GM21360 (cell line): ENCODE data around the gene SH2D5.

Source experiments
- ATAC-seq: cut with Tn5 transposase; IDR thresholded peaks from one replicate; pipeline ENCODE4 v1.9.1; 2021; ENCODE audit warnings: mild to moderate bottlenecking, moderate library complexity; ENCODE audit not compliant: unreplicated experiment

SH2D5 gene

DNA sequence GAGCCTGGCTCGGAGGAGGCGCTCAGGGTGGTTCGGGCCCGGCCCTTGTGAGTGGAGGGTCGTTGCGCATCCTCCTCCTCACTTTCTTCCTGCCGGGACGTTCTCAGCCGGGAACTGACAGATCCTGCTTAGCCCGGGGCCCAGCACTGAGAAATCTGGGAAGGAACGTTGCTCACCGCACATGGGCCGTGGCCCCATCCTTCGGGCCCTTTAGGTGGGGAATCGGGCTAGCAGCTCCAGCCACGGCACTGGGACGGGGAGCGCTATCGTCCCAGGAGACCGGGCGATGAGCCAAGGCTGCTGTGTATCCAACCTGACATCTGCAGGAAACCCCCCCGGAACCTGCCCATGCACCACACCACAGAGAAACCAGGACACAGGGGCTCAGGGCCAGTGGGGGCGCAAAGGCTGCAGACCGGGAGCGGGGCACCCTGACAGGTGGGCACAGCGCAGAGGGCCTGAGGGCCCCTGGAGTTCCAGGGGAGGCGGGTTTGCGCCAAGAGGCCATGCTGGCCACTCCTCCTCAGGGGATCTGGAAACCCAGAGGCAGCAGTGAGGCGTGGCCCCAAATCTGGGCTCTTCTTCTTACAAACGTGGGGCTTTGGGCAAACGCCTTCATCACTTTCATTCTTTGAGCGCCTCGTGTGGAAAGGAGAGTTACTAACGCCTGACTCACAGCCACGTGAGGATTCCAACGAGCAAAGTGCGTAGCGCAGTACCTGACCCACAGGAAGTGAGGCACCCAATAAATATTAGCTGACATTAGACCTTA lies at the start of gene SH2D5:
TSS of gene SH2D5 (minus strand) at position 116 of the 772 bp plus-strand sequence. CDS start 4,659 bp downstream, outside the sequence.
- peak; percentile 63 for ATAC-seq

DNA sequence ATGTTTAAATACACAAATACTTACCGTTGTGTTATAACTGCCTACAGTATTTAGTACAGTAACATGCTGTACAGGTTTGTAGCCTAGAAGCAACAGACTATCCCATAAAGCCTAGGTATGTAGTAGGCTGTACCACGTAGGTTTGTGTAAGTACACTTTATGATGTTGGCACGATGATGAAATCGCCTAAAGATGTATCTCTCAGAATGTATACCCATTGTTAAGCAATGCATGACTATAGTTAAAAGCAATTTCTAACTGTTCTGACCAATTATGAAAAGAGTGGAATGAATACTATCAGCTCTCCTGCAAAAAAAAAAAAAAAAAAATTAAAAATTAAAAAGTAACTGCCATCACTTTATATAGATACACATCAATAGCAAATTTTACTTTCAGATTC lies 43.2 kb upstream of the SH2D5 start:
- ATAC-seq = no peak

DNA sequence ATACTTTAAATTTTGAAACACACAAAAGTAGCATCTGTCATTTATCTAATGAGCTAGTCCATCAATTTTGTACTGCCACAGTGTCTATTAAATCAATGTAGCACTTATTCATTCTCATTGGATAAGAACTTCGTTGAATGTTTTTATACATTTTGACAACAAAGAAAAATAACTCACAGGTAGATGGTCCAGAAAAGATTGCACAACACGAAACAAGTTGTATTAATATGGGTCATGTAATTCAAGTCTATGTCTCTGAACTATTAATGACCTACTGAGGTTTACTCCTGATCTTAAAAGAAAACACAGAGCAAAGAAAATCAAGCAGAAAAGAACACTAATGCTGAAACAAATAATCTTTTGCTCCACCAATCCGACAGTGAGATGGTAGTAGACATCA lies 39.3 kb upstream of the SH2D5 start:
- ATAC-seq = no peak

DNA sequence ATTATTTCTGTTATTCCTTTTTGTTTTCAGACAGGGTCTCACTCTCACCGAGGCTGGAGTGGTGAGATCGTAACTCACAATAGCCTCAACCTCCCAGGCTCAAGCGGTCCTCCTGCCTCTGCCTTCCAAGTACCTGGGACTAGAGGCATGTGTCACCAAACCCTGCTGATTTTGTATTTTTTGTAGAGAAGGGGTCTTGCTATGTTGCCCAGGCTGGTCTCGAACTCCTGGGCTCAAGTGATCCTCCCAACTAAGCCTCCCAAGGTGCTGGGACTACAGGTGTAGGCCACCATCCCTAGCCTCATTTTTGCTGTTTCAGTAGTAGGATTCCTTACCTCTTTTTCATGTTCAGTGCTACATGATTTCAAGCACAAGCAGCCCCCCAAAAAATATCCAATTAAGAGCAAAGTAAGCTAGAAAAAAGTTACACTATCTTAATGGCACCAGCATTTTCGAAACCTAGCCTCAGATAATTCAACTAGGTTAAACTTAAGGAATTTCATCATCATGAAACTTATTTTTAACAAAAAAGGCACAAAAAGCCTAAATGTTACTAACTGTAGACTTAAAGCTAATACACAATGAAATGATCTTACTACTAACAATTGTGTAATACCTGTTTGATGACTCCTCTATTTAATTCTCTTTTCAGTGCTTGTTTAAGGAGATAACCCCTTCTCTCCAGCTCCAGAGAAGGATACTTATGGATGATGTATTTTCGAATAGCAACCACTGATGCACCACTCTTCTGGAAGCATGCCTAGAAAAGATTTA lies 38.0 kb upstream of the SH2D5 start:
- ATAC-seq = no peak

DNA sequence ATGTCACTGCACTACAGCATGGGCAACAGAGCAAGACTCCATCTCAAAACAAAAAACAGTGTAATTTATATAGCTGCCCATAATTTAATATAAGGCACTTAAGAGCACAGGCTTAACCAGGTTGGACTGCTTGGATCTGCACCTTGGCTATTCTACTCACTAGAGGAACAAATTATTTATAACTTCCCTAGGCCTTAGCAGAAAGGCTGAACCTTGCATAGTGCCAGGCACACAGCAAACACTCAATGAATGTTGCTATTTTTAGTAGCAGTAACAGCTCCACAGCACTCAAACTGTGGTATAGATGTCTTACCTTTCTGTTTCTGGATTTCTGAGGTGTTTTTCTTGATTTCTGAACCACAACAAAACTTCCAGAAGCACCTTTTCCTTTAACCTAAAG lies 34.8 kb upstream of the SH2D5 start:
- ATAC-seq = no peak

DNA sequence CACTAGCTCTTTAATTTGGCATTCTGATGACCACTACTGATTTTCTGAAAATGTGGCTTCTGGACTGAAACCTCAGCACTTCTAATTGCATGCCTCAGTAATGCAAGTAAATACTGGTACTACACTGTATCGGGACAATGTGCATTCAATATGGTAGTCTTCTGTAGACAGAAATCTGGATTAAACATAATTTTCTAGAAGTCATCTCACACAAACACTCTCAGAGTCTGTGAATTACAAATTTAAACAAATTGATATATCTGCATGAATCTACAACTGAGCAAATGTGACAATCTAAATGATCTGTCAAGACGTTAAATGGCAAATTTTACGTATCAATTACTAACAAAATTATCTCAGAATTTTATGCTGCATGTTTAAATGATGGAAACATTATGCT lies 30.9 kb upstream of the SH2D5 start:
- ATAC-seq = no peak

DNA sequence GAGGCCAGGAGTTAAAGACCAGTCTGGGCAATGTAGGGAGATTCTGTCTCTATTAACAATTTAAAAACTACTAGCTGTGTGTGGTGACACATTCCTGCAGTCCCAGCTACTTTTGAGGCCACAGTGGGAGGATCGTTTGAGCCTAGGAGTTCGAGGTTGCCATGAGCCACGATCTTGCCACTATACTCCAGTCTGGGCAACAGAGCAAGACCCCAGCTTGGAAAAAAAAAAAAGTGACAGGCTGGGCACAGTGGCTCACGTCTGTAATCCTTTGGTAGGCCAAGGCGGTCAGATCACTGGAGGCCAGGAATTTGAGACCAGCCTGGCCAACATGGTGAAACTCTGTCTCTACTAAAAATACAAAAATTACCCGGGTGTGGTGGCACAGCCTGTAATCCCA lies 27.8 kb upstream of the SH2D5 start:
- no peak for ATAC-seq

DNA sequence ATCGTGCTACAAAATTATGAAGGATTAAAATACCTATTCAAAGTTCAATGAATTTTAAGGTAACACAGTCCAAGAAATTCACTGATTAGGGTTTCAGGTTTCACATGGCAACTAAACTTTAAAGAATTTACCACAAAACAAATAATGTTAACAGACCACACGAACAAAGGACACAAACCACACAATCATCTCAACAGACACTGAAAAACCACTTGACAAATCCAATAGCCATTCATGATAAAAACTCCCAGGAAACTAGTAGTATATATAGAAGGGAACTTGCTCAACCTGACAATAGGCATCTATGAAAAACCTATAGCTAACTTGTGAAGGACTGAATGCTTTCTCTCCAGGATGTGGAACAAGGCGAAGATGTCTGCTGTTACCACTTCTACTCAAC lies 21.1 kb upstream of the SH2D5 start:
- ATAC-seq = no peak

DNA sequence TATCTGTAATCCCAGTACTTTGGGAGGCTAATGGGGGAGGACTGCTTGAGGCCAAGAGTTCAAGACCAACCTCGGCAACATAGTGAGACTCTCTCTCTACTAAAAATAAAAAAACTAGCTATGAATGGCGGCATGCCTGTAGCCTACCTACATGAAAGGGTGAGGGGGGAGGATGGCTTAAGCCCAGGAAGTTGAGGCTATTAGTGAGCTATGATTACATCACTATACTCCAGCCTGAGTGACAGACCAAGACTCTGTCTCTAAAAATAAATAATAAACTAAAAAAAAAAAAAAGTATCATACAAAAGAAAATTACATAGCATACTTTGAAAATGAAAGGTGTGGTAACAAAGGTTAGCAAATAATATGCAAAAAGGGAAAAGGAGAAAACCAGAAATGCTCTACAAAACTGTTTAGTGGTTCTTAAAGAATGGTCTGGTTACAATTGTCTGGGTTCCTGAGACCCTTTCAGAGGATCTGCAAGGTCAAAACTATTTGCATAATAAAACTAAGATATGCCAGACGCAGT lies 19.0 kb upstream of the SH2D5 start:
- ATAC-seq = no peak

DNA sequence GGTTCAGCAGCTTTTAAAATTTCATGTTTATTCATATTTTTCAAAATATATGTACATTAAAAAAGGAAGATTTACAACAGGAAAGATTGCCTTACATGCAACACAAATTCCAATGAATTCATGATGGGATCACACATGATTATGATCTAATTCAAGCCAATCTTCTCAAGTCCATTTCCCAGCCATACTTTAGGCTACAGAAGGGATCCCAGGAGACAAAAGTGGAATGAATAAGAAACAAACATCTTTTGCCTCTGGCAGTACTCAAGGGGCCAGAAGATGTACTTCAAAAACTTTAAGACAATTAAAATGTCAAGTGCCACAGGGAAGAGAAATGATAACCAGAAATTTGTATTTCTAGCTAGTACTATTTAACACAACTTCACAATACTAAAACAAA lies 10.2 kb upstream of the SH2D5 start:
- no peak for ATAC-seq

DNA sequence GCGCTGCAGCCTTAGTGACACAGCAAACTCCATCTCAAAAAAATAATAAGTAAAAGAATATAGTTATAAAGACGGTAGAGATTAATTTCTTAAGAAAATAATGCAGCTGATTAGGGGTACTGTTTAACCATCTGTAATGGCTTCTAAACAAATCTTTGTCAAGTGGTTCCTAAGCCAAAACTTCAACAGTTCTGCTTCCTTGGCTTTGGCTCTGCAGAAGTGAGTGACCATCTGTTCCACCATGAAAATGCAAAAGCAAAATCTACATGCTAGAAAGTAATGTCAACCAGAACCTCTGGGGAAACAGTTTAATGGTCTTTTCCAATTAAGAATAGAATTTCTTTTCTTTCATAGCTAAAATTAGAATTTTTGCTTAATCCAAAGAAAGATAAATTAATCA lies 8.3 kb upstream of the SH2D5 start:
- ATAC-seq = no peak

DNA sequence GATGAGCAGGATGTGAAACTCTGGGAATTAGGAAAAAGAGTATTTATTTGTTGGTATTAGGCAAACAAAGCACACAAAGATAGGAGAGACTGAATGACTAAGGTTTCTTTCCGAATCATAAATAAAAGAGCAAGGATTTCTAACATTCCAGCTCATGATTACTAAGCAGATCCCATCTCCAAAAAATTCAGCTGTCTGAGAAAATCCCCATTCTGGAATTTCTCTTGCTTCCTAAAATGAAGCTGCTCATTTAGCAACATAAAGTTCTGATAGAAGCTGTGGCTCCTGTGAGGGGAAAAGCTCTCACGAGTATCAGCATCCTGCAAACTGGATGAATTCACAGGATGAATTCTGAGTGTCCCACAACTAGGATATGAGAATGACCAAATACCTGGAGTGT lies 6.7 kb upstream of the SH2D5 start:
- ATAC-seq = no peak

DNA sequence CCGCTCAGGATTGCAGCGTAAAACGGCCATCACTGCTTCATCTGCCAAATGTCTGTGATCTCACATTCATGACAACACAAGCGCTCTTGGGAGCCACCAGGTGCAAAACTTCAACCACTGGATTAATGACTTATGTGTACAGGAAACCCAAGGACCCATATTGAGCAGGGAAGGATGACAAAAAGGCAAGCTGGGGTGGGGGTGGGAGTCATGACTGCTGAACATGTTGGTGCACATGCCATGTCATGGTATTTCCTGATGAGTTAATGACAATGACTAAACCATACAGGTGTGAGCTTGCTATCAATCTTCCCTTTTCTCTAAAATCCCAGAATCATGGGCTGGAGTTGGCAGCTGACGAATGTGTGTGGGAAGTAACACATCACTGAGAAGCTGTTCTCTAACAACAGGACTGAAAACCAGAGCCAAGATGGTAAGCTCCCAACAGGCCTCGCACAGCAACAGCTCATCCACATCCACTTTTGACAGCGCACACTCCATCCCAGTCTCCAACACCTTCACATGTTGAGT lies 3.1 kb upstream of the SH2D5 start:
- no peak for ATAC-seq

DNA sequence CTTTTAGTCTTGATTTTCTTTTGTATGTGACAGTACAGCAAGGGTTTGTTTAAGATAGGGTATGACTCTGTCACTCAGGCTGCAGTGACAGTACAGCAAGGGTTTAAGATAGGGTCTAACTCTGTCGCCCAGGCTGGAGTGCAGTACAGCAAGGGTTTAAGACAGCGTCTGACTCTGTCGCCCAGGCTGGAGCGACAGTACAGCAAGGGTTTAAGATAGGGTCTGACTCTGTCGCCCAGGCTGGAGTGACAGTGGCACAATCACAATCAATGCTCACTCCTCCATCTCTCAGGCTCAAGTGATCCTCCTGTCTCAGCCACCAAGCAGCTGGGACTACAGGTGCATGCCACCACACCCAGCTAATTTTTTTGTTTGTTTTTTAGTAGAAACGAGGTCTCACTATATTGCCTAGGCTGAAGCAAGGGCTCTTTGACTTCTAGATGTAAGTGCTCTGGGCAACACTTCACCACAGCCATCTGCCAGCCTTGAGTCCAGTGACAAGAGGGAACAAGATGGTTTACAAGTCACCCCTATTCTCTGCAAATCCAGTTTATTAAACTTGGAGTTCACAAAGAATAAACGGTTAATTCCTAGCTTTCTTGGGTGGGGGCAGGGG lies 965 bp upstream of the SH2D5 start:
- ATAC-seq = no peak

DNA sequence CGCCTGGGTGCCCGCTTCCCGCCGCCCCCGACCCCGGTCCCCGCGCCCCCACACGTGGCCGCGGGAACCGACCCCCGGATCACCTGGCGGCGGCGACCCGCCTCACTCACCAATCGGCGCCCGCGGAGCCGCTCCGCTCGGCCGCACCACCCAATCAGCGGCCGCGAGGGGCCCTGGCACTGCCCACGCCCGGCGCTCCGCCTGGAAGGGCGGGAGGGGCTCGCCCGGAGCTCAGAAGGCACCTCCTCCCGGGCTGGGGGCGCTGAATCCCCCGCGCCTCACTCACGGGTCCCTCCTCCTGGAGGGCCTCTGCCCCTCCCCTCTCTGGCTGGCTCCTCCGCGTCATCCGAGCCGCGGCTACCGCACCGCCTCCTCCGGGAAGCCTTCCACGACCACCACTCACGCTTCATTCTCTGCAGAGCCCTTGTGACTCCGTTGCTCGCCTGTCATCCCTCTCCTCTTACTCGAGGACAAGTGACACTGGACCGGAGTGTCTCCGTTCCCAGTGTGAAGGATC lies 374 bp downstream of the SH2D5 start:
- ATAC-seq = no peak

DNA sequence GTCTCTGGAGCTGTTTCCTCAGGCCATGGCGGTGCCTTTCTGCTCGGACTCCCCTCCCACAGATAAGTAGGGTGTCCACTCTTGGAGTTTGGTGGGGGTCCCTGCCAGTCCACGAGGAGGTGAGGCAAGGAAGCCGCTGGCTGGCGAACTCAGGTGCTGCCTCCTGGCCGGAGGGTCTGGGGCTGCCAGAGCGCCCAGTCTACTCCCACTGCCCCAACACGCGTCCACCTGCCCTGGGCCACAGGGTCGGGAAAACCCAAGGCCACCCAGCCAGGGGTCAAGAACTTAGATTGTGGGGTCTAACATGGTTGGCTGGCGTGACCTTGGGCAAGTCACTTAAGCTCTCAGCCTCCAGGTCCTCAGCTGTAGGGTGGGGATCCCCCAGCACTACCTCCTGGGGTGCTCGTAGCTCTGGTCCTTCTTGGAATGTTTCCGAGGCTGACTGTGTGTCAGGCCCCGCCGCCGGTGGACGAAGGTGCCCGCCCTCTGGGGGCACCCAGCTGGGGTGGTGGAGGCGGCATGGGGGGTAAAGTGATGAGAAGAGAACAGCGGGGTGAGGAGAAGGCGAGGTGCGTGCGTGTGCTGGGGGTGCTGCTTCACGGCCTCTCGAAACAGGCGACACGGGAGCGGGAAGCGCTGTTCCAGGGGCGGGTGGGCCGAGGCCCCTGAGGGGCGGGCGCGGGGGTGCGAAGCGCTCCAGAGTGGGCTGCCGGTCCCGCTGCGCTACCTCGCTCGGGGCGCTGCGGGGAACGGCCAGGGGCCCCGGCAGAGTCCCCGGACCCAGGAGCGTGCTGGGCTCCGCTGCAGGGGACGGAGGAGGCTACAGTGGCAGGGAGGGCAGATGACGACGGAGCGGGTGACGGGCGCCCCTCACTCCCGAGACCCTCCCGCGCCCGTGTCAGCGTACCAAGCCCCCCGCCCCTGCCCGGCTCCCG lies 1.2 kb downstream of the SH2D5 start:
- ATAC-seq = no peak

DNA sequence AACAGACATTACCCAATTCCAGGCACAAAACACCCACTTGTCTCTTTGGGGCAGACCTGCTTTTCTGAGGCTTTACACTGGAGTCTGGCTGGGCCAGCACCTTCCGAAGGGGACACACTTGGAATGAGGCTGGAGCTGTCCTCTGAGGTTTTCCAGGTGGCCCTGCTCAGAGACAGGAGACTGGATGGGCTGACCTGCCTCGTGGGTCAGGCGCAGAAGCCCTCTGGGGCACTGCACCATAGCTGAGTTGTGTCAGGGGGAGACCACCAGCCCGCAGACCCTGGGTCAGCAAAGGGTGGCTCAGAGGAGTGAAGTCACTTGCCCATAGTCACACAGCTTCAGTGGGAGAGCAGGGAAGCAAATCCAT lies 1.8 kb downstream of the SH2D5 start:
- no peak for ATAC-seq

DNA sequence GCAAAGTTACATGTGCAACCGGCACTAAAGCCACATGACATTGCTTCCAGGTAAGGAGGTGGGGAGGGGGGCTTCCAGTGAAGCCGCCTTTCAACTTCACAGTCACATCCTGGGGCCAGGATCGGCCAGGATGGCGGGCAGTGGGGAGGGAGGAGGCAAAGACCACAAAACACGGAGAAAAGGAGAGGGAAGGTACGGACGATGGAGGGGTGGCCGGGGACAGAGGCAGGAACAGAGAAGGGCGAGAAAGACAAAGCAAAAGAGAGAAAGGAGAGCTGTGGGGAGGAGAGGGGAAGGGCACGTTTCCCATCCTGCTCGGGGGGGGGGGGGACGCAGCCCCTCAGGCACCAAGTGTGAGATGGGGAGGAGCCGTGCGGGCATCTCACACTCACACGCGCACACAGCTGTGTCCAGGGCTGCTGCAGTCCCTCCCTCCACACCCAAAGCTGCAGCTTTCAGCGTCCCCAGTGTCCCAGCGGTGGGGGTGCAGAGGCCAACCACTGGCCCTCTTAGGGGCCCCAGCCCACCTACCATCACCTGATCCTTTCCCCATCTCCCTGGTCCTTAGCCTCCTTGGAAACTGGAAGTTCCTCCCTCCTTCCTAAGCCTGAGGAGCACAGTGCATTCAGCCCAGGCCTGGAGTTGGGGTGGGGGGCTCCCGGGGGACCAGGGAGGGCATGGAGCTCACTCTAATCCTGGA lies 2.4 kb downstream of the SH2D5 start:
- ATAC-seq = no peak

DNA sequence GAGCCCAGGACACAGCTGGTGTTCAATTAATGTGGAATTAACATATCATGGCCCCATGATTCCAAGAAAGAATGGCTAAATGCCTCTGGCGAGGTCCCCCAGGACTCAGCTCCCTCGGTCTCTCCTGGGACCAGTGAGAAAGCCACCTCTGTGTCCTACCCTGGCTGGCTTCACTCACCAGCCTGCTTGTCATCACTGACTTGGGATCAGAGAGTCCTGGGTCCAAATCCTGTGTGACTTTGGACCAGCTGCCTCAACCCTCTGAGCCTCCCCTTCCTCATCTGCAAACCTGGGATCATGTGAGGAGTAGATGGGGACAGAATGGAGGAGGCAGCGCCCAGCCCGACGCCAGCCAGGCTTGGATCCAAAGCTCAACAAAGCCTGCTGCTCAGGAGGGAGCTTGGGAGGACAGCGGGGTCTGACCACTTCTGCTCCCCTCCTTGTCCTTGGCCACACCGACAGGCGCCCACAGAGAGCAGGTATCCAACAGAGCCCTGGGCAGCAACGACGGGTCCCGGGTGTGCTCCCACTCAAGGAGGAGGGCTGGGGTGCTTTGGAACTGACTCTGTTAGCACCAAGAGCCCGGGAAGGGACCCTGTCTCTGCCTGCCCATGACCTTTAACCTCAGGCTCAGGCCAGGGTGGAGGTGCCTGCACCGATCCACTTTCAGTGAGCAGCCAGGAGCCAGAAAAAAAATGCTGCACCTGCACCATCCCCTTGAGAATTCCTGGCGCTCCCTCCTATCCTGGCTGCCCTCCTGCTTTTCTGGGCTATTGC lies 3.2 kb downstream of the SH2D5 start:
- no peak for ATAC-seq
